Ishikawa (cell line): ENCODE results near the gene BICDL1.

Source experiments
- CEBPB ChIP-seq: IDR thresholded peaks from 2 replicates; pipeline ENCODE4 v1.6.1; 2012
- CREB1 ChIP-seq: IDR thresholded peaks from 2 replicates; pipeline ENCODE4 v1.6.1; 2012; ENCODE audit warnings: low read depth
- EGR1 ChIP-seq: IDR thresholded peaks from 2 replicates; pipeline ENCODE4 v1.6.1; 2012
- EP300 ChIP-seq: IDR thresholded peaks from 2 replicates; pipeline ENCODE4 v1.6.1; 2012; ENCODE audit warnings: borderline replicate concordance
- FOXM1 ChIP-seq: IDR thresholded peaks from 2 replicates; pipeline ENCODE4 v1.6.1; 2012; ENCODE audit warnings: low read depth, borderline replicate concordance
- NFIC ChIP-seq: IDR thresholded peaks from 2 replicates; pipeline ENCODE4 v1.6.1; 2012
- RAD21 ChIP-seq: IDR thresholded peaks from 2 replicates; pipeline ENCODE4 v1.6.1; 2012; ENCODE audit warnings: low read depth
- TAF1 ChIP-seq: IDR thresholded peaks from 2 replicates; pipeline ENCODE4 v1.6.1; 2012; ENCODE audit warnings: low read depth, mild to moderate bottlenecking
- TCF12 ChIP-seq: IDR thresholded peaks from 2 replicates; pipeline ENCODE4 v1.6.1; 2012; ENCODE audit warnings: low read depth
- TEAD4 ChIP-seq: IDR thresholded peaks from 2 replicates; pipeline ENCODE4 v1.6.1; 2012
- YY1 ChIP-seq: IDR thresholded peaks from 2 replicates; pipeline ENCODE4 v1.6.1; 2012; ENCODE audit warnings: low read depth
- ZBTB7A ChIP-seq: IDR thresholded peaks from 2 replicates; pipeline ENCODE4 v1.6.1; 2012; ENCODE audit warnings: low read depth
- TF ChIP-seq, protein P1 (sequence below): IDR thresholded peaks from 2 replicates; pipeline ENCODE4 v1.6.1; 2012; ENCODE audit warnings: low read depth, mild to moderate bottlenecking
- TF ChIP-seq, protein P2 (sequence below): IDR thresholded peaks from 2 replicates; pipeline ENCODE4 v1.6.1; 2012
- TF ChIP-seq, protein P3 (sequence below): IDR thresholded peaks from 2 replicates; pipeline ENCODE4 v1.6.1; 2012

Gene BICDL1

DNA sequence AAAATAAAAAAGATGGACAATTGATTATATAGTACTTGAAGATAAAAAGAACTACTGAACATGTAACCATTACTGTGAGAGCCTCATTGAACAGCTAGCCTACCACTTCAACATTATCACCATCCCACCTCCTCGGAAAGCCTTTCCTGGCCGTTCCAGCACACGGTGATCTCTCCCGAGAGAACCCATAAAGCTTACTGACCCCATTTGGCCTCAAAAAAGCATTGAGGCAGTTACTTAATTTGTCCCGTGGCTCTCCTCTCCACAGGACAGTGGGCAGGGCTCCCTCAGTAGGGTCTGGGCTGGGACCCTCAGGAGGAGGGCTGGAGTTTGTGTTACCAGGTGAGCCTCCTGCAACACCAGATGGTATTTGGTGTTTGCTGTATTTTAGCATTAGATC is 71.7 kb downstream of the BICDL1 start:
- TF ChIP-seq, protein P1, sequence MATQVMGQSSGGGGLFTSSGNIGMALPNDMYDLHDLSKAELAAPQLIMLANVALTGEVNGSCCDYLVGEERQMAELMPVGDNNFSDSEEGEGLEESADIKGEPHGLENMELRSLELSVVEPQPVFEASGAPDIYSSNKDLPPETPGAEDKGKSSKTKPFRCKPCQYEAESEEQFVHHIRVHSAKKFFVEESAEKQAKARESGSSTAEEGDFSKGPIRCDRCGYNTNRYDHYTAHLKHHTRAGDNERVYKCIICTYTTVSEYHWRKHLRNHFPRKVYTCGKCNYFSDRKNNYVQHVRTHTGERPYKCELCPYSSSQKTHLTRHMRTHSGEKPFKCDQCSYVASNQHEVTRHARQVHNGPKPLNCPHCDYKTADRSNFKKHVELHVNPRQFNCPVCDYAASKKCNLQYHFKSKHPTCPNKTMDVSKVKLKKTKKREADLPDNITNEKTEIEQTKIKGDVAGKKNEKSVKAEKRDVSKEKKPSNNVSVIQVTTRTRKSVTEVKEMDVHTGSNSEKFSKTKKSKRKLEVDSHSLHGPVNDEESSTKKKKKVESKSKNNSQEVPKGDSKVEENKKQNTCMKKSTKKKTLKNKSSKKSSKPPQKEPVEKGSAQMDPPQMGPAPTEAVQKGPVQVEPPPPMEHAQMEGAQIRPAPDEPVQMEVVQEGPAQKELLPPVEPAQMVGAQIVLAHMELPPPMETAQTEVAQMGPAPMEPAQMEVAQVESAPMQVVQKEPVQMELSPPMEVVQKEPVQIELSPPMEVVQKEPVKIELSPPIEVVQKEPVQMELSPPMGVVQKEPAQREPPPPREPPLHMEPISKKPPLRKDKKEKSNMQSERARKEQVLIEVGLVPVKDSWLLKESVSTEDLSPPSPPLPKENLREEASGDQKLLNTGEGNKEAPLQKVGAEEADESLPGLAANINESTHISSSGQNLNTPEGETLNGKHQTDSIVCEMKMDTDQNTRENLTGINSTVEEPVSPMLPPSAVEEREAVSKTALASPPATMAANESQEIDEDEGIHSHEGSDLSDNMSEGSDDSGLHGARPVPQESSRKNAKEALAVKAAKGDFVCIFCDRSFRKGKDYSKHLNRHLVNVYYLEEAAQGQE, result no peak

DNA sequence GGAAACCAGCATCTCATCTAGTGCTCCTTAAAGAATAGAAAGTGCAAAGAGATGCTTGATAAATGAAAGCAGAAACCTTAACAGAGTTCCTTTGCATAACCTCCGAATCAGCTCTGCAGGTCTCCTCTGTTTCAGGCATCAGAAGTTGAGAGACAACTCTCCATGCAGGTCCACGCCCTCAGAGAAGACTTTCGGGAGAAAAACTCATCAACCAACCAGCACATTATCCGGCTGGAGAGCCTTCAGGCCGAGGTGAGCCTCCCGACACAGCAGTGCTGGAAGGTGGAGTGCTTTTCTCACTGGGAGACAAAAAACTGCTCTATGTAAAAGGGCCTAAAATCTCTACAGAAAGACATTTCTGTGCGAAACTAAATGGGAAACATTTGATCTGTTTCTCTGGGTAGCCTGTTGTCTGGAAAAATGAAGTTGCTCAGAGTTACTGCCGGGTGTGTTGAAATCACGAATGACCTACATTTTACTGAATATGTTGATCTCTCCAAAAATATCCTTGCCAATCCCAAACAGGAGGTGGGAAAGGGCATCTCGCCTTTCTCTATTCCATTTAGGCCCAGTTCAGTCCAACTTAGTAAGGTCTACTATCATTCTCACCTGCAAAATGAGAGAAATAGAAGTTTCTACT is 72.7 kb downstream of the BICDL1 start:
- TF ChIP-seq YY1 (no peak), ZBTB7A (no peak), RAD21 (no peak), TEAD4 (no peak), EGR1 (no peak), CREB1 (no peak), FOXM1 (no peak), EP300 (no peak), TAF1 (no peak), NFIC (no peak), TCF12 (no peak), CEBPB (no peak)
- TF ChIP-seq, protein P2, sequence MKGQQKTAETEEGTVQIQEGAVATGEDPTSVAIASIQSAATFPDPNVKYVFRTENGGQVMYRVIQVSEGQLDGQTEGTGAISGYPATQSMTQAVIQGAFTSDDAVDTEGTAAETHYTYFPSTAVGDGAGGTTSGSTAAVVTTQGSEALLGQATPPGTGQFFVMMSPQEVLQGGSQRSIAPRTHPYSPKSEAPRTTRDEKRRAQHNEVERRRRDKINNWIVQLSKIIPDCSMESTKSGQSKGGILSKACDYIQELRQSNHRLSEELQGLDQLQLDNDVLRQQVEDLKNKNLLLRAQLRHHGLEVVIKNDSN, result no peak
- TF ChIP-seq, protein P1, result no peak
- TF ChIP-seq, protein P3, sequence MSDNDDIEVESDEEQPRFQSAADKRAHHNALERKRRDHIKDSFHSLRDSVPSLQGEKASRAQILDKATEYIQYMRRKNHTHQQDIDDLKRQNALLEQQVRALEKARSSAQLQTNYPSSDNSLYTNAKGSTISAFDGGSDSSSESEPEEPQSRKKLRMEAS, result no peak

DNA sequence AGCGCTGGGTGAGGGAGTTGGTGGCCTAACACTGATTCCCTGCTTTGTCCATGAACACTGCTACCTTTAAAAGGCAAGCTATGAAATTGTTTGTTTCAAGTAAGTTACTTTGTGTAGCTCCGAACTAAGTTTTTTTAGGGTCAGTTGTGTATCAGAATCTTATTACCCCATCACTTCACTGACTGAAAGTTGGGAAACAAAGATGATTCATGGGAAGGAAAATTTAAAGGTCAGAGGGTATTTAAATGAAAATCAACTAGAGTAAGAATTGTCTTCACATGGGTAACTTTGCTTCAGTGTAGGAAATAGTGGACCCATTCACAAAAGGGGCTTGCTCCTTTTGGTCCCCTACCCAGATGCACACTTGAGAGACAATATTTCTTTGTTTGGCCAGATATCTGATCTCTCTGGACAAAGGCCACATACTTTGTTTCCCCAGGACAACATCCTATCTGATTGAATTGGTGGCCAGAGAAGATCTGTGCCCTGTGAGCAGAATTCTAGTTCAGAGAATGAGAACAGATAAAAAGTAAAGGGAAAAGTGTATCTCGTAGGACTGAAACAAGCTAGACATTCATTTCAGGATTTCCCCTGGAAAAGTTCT is 74.0 kb downstream of the BICDL1 start:
- TF ChIP-seq TAF1 (no peak), YY1 (no peak), ZBTB7A (no peak), CREB1 (no peak), FOXM1 (no peak), CEBPB (no peak), EP300 (no peak), EGR1 (no peak), RAD21 (no peak)
- TF ChIP-seq, protein P3, result no peak
- TF ChIP-seq, protein P2, result no peak
- TF ChIP-seq, protein P1, result no peak

DNA sequence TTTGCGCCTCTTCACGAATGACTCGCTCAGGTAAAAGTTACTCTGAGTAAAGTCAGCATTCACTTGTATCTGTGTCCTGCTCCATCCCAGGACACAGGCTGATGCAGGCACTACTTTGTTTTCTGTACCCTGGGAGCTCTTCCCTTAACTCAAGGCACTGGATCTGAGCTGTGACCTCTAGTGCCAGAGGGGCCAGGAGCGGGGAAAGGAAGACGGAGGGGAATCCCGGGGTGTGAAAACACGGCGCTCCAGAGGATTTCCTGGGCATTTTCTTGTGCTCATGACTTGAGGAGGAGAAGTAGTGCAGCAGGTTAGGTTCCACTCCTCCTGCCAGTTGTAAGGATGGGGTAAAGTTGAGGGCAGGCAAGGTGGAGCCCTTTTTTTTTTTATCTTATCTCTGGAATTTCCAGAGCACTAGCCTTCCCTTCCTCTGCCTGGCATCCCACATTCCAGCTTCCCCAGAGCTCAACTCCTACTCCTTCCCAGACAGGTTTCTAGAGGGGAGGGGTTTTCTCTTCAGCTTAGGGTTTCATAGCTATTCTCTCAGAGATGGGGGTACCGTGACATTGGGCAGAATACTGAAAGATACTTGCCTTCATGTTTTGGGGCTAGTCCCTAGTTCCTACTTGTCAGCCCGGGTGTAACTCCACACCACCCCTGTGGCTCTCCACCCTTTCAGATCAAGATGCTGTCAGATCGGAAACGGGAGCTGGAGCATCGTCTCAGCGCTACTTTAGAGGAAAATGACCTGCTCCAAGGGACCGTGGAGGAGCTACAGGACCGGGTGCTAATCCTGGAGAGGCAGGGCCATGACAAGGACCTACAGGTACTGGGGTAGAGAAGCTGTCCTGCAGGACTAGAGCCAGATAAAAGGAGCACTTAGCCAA is 75.3 kb downstream of the BICDL1 start:
- TF ChIP-seq, protein P1, result no peak
- TF ChIP-seq FOXM1, result no peak
- TF ChIP-seq CEBPB, result no peak
- no peak for TF ChIP-seq TAF1
- TF ChIP-seq EGR1, result no peak
- no peak for TF ChIP-seq EP300
